HG03039 (cell line): ENCODE measurements around the gene TRMT2B.
"Not testable (repeated sequence)": the region's sequence is repeated elsewhere in the genome, so short reads cannot be mapped to it uniquely, and the experiment has no call there.

Experiments
- ATAC-seq: cut with Tn5 transposase; IDR thresholded peaks from one replicate; pipeline ENCODE4 v1.9.1; 2021; ENCODE audit warnings: mild to moderate bottlenecking, moderate library complexity; ENCODE audit not compliant: unreplicated experiment

Gene TRMT2B

GRCh38 chrX:101009090-101009489 lies 42.8 kb downstream of the TRMT2B start:
- ATAC-seq = no peak

- no peak for ATAC-seq
Measured at GRCh38 chrX:100999451-100999850, 52.5 kb downstream of the TRMT2B start.

DNA sequence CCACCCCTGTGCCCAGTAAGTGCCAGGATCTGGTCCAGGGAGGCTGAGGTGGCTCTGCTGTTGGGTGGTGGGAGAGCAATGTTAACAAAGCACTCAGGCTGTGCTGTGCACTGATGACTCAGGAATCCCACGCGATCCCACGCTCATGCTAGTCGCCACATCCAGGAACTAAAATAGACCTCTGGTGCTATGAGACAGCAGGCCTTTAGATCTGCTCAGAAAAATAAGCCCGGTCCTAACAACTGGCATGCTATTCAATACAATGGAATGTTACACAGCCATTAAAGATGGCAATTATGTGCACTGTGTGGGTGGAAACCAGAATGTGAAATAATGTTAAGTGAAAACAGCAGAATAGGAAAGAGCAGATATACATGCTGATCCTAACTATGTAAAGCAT lies 56.4 kb downstream of the TRMT2B start:
- no peak for ATAC-seq

GRCh38 chrX:100994352-100995281 lies 57.3 kb downstream of the TRMT2B start:
- ATAC-seq = peak; percentile 82

- no peak for ATAC-seq
Measured at GRCh38 chrX:100990139-100990538, 61.8 kb downstream of the TRMT2B start.

GRCh38 chrX:100984818-100985217 lies 67.1 kb downstream of the TRMT2B start:
- no peak for ATAC-seq

GRCh38 chrX:100981498-100981845 lies 70.4 kb downstream of the TRMT2B start:
- not testable (repeated sequence) for ATAC-seq

DNA sequence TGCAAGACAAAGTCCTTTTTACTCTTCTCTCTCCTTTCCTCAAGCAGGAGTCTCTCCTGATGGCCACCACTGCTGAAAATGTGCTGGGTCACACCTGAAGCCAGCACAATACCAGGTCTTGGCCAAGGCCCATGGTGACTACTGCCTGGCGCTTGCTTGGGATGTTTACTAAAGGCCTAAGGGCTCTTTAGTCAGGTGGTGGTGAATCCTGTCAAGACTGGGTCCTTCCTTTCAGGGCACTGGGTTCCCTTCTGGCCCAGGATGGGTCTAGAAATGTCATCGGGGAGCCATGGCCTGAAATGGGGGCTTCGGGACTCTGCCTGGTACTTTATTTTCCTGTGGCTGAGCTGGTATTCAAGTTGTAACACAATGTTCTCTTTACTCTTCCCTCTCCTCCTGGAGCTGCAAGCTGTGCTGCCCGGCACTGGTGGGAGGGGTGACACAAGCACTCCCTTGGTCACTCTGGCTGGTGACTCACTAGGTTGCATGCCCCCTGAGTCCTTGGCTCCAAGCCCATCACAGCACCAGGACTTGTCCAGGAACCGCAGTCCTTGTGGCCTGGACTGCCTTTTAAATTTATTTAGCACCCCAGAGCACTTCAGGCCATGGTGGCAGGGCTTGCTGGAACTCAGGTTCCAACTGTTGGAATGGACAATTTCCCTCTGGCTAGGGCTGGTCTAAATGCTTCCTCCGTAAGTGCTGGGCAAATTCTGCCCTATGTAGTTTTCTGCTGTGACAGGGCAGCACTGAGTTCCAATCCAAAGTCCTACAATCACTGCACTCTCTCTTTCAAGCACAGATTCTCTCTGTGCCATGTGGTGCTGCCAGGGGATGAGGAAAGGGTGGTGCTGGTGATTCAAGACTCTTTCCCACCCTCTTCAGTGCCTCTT lies 71.1 kb downstream of the TRMT2B start:
- ATAC-seq = no peak

DNA sequence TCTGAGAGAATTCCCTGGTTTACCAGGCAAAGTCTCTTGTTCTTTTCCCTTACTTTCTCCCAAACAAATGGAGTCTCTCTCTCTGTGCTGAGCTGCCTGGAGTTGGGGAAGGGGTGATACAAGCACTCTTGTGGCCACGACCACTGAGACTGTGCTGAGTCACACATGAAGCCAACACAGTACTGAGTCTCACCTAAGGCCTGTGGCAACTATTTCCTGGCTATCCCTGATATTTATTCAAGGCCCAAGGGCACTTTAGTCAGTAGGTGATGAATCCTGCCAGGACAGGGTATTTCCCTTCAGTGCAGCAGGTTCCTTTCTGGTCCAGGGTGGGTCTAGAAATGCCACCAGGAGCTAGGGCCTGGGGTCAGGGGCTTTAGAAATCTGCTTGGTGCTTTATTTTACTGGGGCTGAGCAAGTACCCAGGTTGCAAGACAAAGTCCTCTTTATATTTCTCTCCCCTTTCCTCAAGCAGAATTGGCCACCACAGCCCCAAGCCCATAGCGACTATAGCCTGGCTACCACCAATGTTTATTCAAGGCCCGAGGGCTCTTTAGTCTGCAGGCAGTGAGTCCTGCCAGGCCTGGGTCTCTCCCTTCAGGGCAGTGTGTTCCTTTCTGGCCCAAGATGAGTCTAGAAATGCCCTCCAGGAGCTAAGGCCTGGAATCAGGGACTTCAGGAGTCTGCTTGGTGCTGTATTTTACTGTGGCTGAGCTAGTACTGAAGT lies 71.9 kb downstream of the TRMT2B start:
- no peak for ATAC-seq

- no peak for ATAC-seq
Measured at GRCh38 chrX:100976211-100976610, 75.7 kb downstream of the TRMT2B start.

DNA sequence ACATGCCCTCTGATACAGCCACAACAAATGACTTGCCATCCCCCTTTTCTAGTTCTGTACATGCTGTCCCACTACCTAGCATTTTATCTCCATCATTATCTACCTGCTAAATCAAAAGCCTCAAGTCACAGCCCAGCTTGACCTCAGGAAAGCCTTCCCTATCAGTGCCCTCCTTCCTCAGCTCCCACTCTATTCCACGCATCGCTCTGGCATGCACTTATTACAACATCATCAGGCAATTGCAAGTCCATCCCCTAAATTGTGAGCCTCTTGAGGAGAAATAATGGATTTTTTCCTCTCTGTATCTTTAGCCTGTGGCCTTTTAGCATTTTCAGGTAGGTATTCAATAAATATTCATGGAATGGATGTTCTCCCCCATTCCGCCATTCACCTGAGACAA lies 76.7 kb downstream of the TRMT2B start:
- no peak for ATAC-seq

- ATAC-seq = no peak
Measured at GRCh38 chrX:100973411-100973810, 78.5 kb downstream of the TRMT2B start.

DNA sequence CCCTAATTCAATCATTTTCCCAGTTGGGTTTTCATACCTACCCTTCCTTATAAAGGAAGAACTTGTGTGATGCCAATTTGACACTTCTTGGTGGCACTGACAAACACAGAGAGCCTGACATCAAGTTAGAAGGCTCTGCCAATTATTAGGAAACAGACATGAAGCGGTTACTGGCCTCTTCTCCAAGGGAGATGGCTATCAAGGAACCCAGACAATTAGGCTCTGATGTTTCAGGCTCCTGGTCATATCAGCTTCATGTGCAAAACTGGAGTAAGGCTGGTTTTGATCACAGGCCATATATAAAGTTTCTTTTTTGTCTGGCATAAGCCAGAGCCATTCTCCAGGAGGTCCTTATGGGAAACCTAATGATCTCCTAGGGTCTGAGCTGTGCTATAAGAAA lies 82.0 kb downstream of the TRMT2B start:
- ATAC-seq = no peak

DNA sequence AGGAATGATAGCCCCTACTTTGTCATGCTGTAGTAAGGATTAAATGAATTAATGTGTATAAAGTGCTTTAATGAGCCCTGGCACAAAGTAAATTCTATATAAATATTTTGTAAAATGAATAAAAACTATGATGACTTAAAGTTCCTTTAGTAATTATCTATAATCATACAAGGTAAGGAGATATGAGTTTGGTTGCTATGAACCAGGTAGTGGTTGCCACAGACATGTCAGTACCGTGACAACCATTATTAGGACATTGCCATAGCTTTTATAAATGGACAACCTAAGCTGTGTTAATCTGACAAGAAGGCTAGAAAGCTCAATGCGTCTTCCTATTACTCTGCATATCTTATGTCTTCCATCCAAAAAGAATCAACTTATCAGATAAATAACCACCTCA lies 82.5 kb downstream of the TRMT2B start, which contains the start of gene ARL13A:
Gene ARL13A (plus strand): TSS at position 301 of the 400 bp plus-strand sequence. CDS start 3,982 bp downstream, outside the sequence.
- no peak for ATAC-seq

DNA sequence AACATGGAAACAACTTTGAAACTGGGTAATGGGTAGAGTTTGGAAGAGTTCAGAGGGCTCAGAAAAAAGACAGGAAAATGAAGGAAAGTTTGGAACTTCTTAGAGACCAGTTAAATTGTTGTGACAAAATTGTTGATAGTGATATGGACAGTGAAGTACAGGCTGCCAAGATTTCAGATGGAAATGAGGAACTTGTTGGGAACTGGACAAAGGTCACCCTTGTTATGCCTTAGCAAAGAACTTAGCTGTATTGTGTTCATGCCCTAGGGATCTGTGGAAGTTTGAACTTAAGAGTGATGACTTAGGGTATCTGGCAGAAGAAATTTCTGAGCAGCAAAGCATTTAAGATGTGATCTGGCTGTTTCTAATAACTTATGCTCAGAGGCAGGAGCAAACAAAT lies 87.5 kb downstream of the TRMT2B start:
- no peak for ATAC-seq

- no peak for ATAC-seq
Measured at GRCh38 chrX:100962811-100963210, 89.1 kb downstream of the TRMT2B start.
